IMR-90 (cell line): Measurements from ENCODE around the gene SCLY. TPM values are rescaled to one million over a fixed set of nuclear protein-coding genes. Genes with fewer than 3 reads are reported as not detected.

Experiments
- ATAC-seq: fragments of 200-7000 bp; cut with Tn5 transposase; 2 replicates; pipeline ENCODE4 v1.9.1; 2020; ENCODE audit warnings: low read depth, mild to moderate bottlenecking, moderate library complexity
- BruUV-seq: library from RNA; stranded (reverse); fragments of 400-500 nt; replicated peaks from 2 replicates; lab custom pipeline; 2021; lab: Mats Ljungman, UMichigan
- CTCF ChIA-PET: fragments of 300-600 bp; formaldehyde crosslinking; extraction: SDS; loops from one replicate; lab custom pipeline; 2021; ENCODE audit warnings: antibody characterized with exemption; lab: Yijun Ruan, JAX
- POLR2A ChIA-PET: fragments of 300-600 bp; sonication (Branson Sonifier 250); formaldehyde crosslinking; loops from one replicate; lab custom pipeline; 2022; ENCODE audit warnings: antibody characterized with exemption; ENCODE audit not compliant: unreplicated experiment; lab: Charles Lee
- DNase-seq: peaks from one replicate; pipeline ENCODE4 v3.0.0; 2013
- H2AFZ ChIP-seq: replicated peaks from 2 replicates; pipeline ENCODE3; 2013; ENCODE audit warnings: low read length, mild to moderate bottlenecking; ENCODE audit not compliant: poor library complexity
- H2AK5ac ChIP-seq: 2 replicates; pipeline ENCODE4 v1.6.1; 2013; ENCODE audit warnings: low read depth, low read length, inconsistent platforms
- H2AK9ac ChIP-seq: replicated peaks from 2 replicates; pipeline ENCODE3; 2013; ENCODE audit warnings: mild to moderate bottlenecking, low read depth, low read length, moderate library complexity; ENCODE audit not compliant: poor library complexity
- H2BK120ac ChIP-seq: 2 replicates; pipeline ENCODE4 v1.6.1; 2013; ENCODE audit warnings: low read depth, low read length, inconsistent platforms
- H2BK15ac ChIP-seq: 3 replicates; pipeline ENCODE4 v1.6.1; 2013; ENCODE audit warnings: low read depth, low read length, inconsistent platforms
- H2BK20ac ChIP-seq: 2 replicates; pipeline ENCODE4 v1.6.1; 2013; ENCODE audit warnings: low read depth, mild to moderate bottlenecking, inconsistent platforms, low read length, moderate library complexity
- H2BK5ac ChIP-seq: 2 replicates; pipeline ENCODE4 v1.6.1; 2013; ENCODE audit warnings: mild to moderate bottlenecking, low read depth, low read length, inconsistent platforms; ENCODE audit not compliant: poor library complexity, severe bottlenecking
- H3K14ac ChIP-seq: replicated peaks from 2 replicates; pipeline ENCODE4 v1.6.1; 2013; ENCODE audit warnings: low read depth, low read length, inconsistent platforms
- H3K18ac ChIP-seq: 2 replicates; pipeline ENCODE4 v1.6.1; 2013; ENCODE audit warnings: low read depth, low read length, control low read depth
- H3K23ac ChIP-seq: 2 replicates; pipeline ENCODE4 v1.6.1; 2013; ENCODE audit warnings: low read depth, low read length, inconsistent platforms
- H3K27ac ChIP-seq: 2 replicates; pipeline ENCODE4 v1.5.1; 2013; ENCODE audit warnings: mild to moderate bottlenecking, control low read depth, low read length; ENCODE audit not compliant: insufficient read depth
- H3K27me3 ChIP-seq: 2 replicates; pipeline ENCODE4 v1.6.1; 2013; ENCODE audit warnings: low read length; ENCODE audit not compliant: control insufficient read depth, insufficient read depth
- H3K36me3 ChIP-seq: 2 replicates; pipeline ENCODE4 v1.6.1; 2013; ENCODE audit warnings: low read length, mixed read lengths; ENCODE audit not compliant: control insufficient read depth, insufficient read depth
- H3K4ac ChIP-seq: 2 replicates; pipeline ENCODE4 v1.6.1; 2013; ENCODE audit warnings: low read depth, low read length, inconsistent platforms
- H3K4me1 ChIP-seq: 2 replicates; pipeline ENCODE4 v1.6.1; 2013; ENCODE audit warnings: low read length, mixed read lengths; ENCODE audit not compliant: control insufficient read depth, insufficient read depth
- H3K4me2 ChIP-seq: 2 replicates; pipeline ENCODE4 v1.6.1; 2013; ENCODE audit warnings: low read depth, mild to moderate bottlenecking, control low read depth, low read length, moderate library complexity
- H3K4me3 ChIP-seq: 2 replicates; pipeline ENCODE4 v1.5.1; 2013; ENCODE audit warnings: low read depth, mild to moderate bottlenecking, control low read depth, low read length, moderate library complexity; ENCODE audit not compliant: insufficient read depth
- H3K56ac ChIP-seq: 2 replicates; pipeline ENCODE4 v1.6.1; 2013; ENCODE audit warnings: low read length, inconsistent platforms; ENCODE audit not compliant: insufficient read depth; ENCODE audit errors: extremely low read depth
- H3K79me1 ChIP-seq, 2 experiments: 2 replicates each; pipeline ENCODE4 v1.6.1; 2013; ENCODE audit warnings: low read length in 2 of 2, inconsistent platforms in 1 of 2, low read depth in 1 of 2
- H3K9ac ChIP-seq: 2 replicates; pipeline ENCODE4 v1.6.1; 2013; ENCODE audit warnings: low read depth, low read length, control low read depth
- H3K9me1 ChIP-seq: 2 replicates; pipeline ENCODE4 v1.6.1; 2013; ENCODE audit warnings: low read length, inconsistent platforms; ENCODE audit not compliant: insufficient read depth
- H3K9me3 ChIP-seq: 2 replicates; pipeline ENCODE4 v1.6.1; 2013; ENCODE audit warnings: low read length; ENCODE audit not compliant: control insufficient read depth, insufficient read depth
- H4K20me1 ChIP-seq: 2 replicates; pipeline ENCODE4 v1.6.1; 2013; ENCODE audit warnings: low read length, inconsistent platforms; ENCODE audit not compliant: insufficient read depth
- H4K5ac ChIP-seq: 2 replicates; pipeline ENCODE4 v1.6.1; 2013; ENCODE audit warnings: mild to moderate bottlenecking, low read depth, low read length, control low read depth
- H4K8ac ChIP-seq, 2 experiments: 2 replicates each; pipeline ENCODE4 v1.6.1; 2013; ENCODE audit warnings: low read depth in 2 of 2, low read length in 2 of 2, control low read depth in 1 of 2, inconsistent platforms in 1 of 2
- H4K91ac ChIP-seq: 2 replicates; pipeline ENCODE4 v1.6.1; 2013; ENCODE audit warnings: low read depth, low read length, inconsistent platforms; ENCODE audit not compliant: insufficient read depth
- CEBPB ChIP-seq: IDR thresholded peaks from 2 replicates; pipeline ENCODE4 v1.6.1; 2012; ENCODE audit warnings: low read depth, low read length, improper control_type of control experiment
- CHD1 ChIP-seq: IDR thresholded peaks from 2 replicates; pipeline ENCODE4 v1.6.1; 2012; ENCODE audit warnings: low read depth, low read length, improper control_type of control experiment
- ELK1 ChIP-seq: fragments of 150-350 bp; IDR thresholded peaks from 2 replicates; pipeline ENCODE4 v1.6.1; 2016; ENCODE audit warnings: low read depth, mild to moderate bottlenecking, low read length, moderate library complexity, borderline replicate concordance
- FOS ChIP-seq: fragments of 150-350 bp; IDR thresholded peaks from 2 replicates; pipeline ENCODE4 v1.6.1; 2016; ENCODE audit warnings: low read depth, low read length
- MXI1 ChIP-seq: IDR thresholded peaks from 2 replicates; pipeline ENCODE4 v1.6.1; 2012; ENCODE audit warnings: low read depth, mild to moderate bottlenecking, low read length, moderate library complexity, borderline replicate concordance
- RAD21 ChIP-seq: IDR thresholded peaks from 2 replicates; pipeline ENCODE4 v1.6.1; 2012; ENCODE audit warnings: low read length, improper control_type of control experiment
- RCOR1 ChIP-seq: IDR thresholded peaks from 2 replicates; pipeline ENCODE4 v1.6.1; 2012; ENCODE audit warnings: mild to moderate bottlenecking, low read length, improper control_type of control experiment; ENCODE audit not compliant: insufficient replicate concordance
- RFX5 ChIP-seq: IDR thresholded peaks from 2 replicates; pipeline ENCODE4 v1.8.0; 2012; ENCODE audit warnings: low read depth, mild to moderate bottlenecking, low read length, moderate library complexity
- WGBS, 2 experiments: methylation state at CpG; one replicate each; pipeline versions ENCODE4 v1.1.5 to v1.1.7; 2013; ENCODE audit warnings: missing lambda C conversion rate in 2 of 2; ENCODE audit not compliant: insufficient read length in 1 of 2; ENCODE audit errors: extremely low coverage in 2 of 2; 5-methylcytosine and 5-hydroxymethylcytosine counted together
- dilution Hi-C: fragments of 300-500 bp; cut with HindIII; formaldehyde crosslinking; loops from one replicate; pipeline ENCODE4 v1.14.3; 2018; ENCODE audit warnings: low sequenced_read_pairs; ENCODE audit not compliant: unreplicated experiment
- in situ Hi-C: fragments of 300-500 bp; cut with MboI; formaldehyde crosslinking; loops from 3 replicates; pipeline ENCODE4 v1.14.3; 2019; ENCODE audit warnings: low sequenced_read_pairs, inconsistent platforms, mixed read lengths
- intact Hi-C: fragments of 100-400 bp; cut with micrococcal nuclease; formaldehyde crosslinking; loops from 2 replicates; pipeline ENCODE4 v1.10.0; 2022
- polyA plus RNA-seq, 3 experiments: library from polyadenylated mRNA; depleted of rRNA; stranded (reverse); fragments of >200 nt; gene quantifications; 2 replicates each; pipeline ENCODE4 v1.2.3, GENCODE V29; 2012; ENCODE audit warnings: low replicate concordance in 1 of 3
- total RNA-seq: library from RNA; depleted of rRNA; stranded (reverse); fragments of >200 nt; gene quantifications from 2 replicates; pipeline ENCODE4 v1.2.3, GENCODE V29; 2012

The SCLY gene
- total and polyA plus RNA-seq, 2 of the 4 experiments (the other 2 are of a cell fraction) = 8.6 to 10.5 TPM

GRCh38 chr2:238131761-238132462, 71.1 kb downstream of the SCLY start:
- no TSS peak for BruUV-seq
- Histone ChIP-seq H3K36me3 (no peaks in the 10 kb centered on the region), H3K79me1 (no peaks in the 10 kb centered on the region), H4K91ac (no peak overlapping the region), H4K20me1 (no peaks in the 10 kb centered on the region), H3K4me1 (peaks cover 8% of the 10 kb centered on the region), H3K4me2 (no peak overlapping the region), H2BK20ac (no peak overlapping the region), H2AK9ac (no peak overlapping the region), H2AFZ (no peak overlapping the region), H3K4me3 (no peak overlapping the region), H3K18ac (no peak overlapping the region), H3K4ac (no peak overlapping the region), H4K8ac (no peak overlapping the region), H3K27ac (no peak overlapping the region), H2BK15ac (no peak overlapping the region), H3K9me3 (no peaks in the 10 kb centered on the region), H3K14ac (no peak overlapping the region), H2AK5ac (no peak overlapping the region), H4K5ac (no peak overlapping the region), H3K9me1 (peaks cover 3% of the 10 kb centered on the region; the same call in 1 of the 2 replicates), H3K56ac (no peak overlapping the region), H3K9ac (no peak overlapping the region), H3K23ac (no peak overlapping the region), H3K27me3 (no peaks in the 10 kb centered on the region), H2BK5ac (no peak overlapping the region), H2BK120ac (no peak overlapping the region)
- intact Hi-C loops = no loop called here
- CTCF ChIA-PET = interaction anchor here (0.6 kb wide), 1 partner anchor 38 kb away, joined by 3 read pairs; no protein-coding TSS in a partner anchor
- 80% methylated on average over 3 of the region's 14 CpGs; no CpG with 5 or more reads in 1 of the 2 experiments for WGBS, 2 experiments
- no peak for DNase-seq
- TF ChIP-seq CEBPB (no peak), ELK1 (no peak), FOS (no peak), MXI1 (no peak), RAD21 (no peak), RFX5 (no peak), CHD1 (no peak), RCOR1 (no peak)
- dilution Hi-C loops = no loop called here
- POLR2A ChIA-PET = no interaction called here
- in situ Hi-C loops = no loop called here
- no peak for ATAC-seq
